HUES48 (cell line): Measurements from ENCODE around the gene PSORS1C1.

Source experiments
- H3K27ac ChIP-seq: one replicate; pipeline ENCODE4 v1.7.0; 2013; ENCODE audit warnings: low read depth, low read length, inconsistent platforms
- H3K27me3 ChIP-seq: 2 replicates; pipeline ENCODE4 v1.6.1; 2013; ENCODE audit warnings: mild to moderate bottlenecking, low read length; ENCODE audit not compliant: control insufficient read depth, insufficient read depth
- H3K36me3 ChIP-seq: 2 replicates; pipeline ENCODE4 v1.6.1; 2013; ENCODE audit warnings: low read length; ENCODE audit not compliant: control insufficient read depth, insufficient read depth
- H3K4me1 ChIP-seq: 2 replicates; pipeline ENCODE4 v1.6.1; 2013; ENCODE audit warnings: mild to moderate bottlenecking, low read length; ENCODE audit not compliant: control insufficient read depth, insufficient read depth
- H3K4me3 ChIP-seq: 2 replicates; pipeline ENCODE4 v1.5.1; 2013; ENCODE audit warnings: mild to moderate bottlenecking, low read depth, low read length
- H3K9ac ChIP-seq: 2 replicates; pipeline ENCODE4 v1.6.1; 2013; ENCODE audit warnings: mild to moderate bottlenecking, low read depth, low read length, moderate library complexity
- H3K9me3 ChIP-seq: 2 replicates; pipeline ENCODE4 v1.6.1; 2013; ENCODE audit warnings: low read length; ENCODE audit not compliant: control insufficient read depth, insufficient read depth

The PSORS1C1 gene

DNA sequence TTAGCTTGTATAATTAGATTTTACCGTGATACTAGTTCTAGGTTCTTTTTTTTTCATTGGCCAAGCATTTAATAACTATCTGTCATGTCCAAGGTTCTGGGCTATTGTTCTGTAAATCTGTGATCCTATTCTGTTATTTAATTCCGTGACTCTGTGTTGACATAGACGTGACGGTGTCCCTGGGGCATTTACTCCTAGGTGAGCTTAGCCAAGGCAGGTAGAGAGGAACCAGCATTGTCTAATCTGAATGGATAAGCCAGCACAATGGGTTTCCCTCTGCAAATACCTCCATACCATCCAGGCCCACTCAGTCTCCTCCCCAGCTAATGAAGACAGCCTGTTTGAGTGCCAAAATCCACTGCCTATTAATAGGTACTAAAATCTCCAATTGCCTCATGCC lies 14.5 kb downstream of the PSORS1C1 start:
- Histone ChIP-seq H3K36me3 (no peaks in the 10 kb centered on the region), H3K27me3 (no peaks in the 10 kb centered on the region), H3K9ac (no peak overlapping the region), H3K4me1 (peaks cover 4% of the 10 kb centered on the region; the same call in 1 of the 2 replicates), H3K4me3 (no peak overlapping the region), H3K27ac (no peak overlapping the region), H3K9me3 (no peaks in the 10 kb centered on the region)

DNA sequence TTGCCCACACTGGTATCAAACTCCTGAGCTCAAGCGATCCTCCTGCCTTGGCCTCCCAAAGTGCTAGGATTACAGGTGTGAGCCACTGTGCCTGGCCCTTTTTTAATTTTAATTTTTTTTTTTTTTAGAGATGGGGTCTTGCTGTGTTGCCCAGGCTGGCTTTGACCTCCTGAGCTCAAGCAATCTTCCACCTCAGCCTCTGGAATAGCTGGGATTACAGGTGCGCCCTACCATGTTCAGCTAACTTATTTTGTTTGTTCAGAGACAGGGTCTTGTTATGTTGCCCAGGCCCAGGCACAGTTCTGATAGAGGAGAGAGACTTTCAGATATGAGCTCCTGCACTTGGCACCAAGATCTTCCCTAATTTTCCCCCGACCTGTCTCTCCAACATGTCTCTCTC lies 16.2 kb downstream of the PSORS1C1 start:
- Histone ChIP-seq H3K36me3 (no peaks in the 10 kb centered on the region), H3K4me1 (no peaks in the 10 kb centered on the region), H3K27ac (no peak overlapping the region), H3K4me3 (no peak overlapping the region), H3K9ac (no peak overlapping the region), H3K9me3 (no peaks in the 10 kb centered on the region), H3K27me3 (no peaks in the 10 kb centered on the region)

DNA sequence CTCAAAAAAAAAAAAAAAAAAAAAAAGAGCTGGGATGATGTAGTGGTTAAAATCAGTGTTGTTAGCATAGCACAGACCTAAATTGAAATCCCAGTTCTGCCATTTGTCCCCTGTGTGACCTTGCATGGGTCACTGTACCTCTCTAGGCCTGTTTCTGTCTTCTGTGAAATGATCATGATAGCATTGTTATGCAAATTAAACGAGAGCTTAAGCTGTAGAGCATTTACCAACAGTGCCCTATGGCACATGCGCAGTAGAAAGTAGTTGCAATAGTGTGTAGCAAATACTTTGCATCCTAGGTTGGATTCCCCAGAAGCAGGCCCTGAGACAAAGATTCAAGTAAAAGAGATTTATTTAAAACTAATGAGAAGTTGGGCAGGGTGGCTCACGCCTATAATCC lies 17.0 kb downstream of the PSORS1C1 start:
- H3K9me3 ChIP-seq, result no peaks in the 10 kb centered on the region
- H3K27me3 ChIP-seq, result no peaks in the 10 kb centered on the region
- H3K27ac ChIP-seq, result no peak overlapping the region
- H3K4me1 ChIP-seq, result no peaks in the 10 kb centered on the region
- no peak overlapping the region for H3K4me3 ChIP-seq
- H3K36me3 ChIP-seq, result no peaks in the 10 kb centered on the region
- no peak overlapping the region for H3K9ac ChIP-seq

DNA sequence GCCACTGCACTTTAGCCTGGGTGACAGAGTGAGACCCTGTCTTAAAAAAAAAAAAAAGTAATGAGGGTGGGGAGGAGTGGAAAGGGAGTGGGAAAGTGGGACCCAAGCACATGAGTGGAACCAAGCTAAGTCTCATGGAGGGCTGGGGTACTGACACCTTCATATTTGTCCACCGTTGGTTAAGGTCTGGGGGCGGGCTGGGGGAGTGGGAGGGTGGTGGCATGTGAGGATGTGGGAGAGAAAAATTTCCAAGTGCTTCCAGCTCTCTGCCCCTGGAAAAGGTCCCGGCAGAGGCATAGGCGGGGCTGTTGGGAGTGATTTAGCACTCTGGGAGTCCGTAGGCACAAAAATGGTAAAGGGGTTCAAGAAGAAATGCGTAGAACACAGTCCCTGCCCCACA lies 18.2 kb downstream of the PSORS1C1 start:
- no peak overlapping the region for H3K4me3 ChIP-seq
- no peak overlapping the region for H3K27ac ChIP-seq
- H3K9me3 ChIP-seq, result no peaks in the 10 kb centered on the region
- H3K9ac ChIP-seq, result no peak overlapping the region
- no peaks in the 10 kb centered on the region for H3K27me3 ChIP-seq
- peaks cover 3% of the 10 kb centered on the region; the same call in 1 of the 2 replicates for H3K4me1 ChIP-seq
- no peaks in the 10 kb centered on the region for H3K36me3 ChIP-seq

DNA sequence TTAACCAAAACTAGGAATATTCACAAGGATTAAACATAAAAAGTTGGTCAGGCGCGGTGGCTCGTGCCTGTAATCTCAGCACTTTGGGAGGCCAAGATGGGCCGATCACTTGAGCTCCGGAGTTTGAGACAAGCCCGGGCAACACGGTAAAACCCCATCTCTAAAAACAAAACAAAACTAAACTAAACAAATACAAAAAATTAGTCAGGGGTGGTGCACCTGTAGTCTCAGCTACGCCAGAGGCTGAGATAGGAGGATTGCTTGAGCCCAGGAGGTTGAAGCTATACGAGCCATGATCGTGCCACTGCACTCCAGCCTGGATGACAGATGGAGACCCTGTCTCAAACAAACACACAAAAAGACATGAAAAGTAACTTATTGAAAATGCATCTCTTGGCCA lies 21.1 kb downstream of the PSORS1C1 start:
- Histone ChIP-seq H3K4me1 (peaks cover 15% of the 10 kb centered on the region; the same call in 1 of the 2 replicates), H3K27me3 (no peaks in the 10 kb centered on the region)

DNA sequence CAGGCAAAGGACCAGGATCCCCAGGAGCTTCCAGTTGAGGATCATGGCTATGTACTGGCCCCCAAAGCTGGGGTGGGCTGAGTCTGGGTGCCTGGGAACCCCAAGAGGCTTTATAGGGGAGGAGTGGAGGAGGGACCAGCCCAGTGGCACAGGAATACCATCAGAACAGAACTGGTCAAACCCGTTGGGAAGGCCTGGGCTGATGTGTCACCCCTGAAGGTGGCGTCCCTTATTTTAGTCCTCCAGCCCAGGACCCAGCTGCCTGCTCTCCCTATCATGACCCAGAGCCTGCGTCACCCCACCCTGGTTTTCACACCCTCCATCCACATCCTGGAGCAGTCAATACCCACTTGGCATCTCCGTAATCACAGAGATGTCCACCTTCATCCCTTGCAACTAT lies 24.4 kb downstream of the PSORS1C1 start, which contains the start of gene PSORS1C2:
Gene PSORS1C2, minus strand, starts transcription at position 85 of the 400 bp plus-strand sequence. Its CDS starts 40 bp downstream, at position 45.
- no peaks in the 10 kb centered on the region for H3K9me3 ChIP-seq
- H3K9ac ChIP-seq, result no peak within 1 kb of the TSS
- peaks cover 19% of the 10 kb centered on the region; the same call in 1 of the 2 replicates for H3K4me1 ChIP-seq
- no peaks in the 10 kb centered on the region for H3K27me3 ChIP-seq
- peaks cover 22% of the 10 kb centered on the region for H3K36me3 ChIP-seq
- H3K27ac ChIP-seq, result peak within 1 kb of the TSS; percentile 16
- H3K4me3 ChIP-seq, result no peak within 1 kb of the TSS

More for the DNA sequence above, 21.1 kb downstream of the PSORS1C1 start:
- H3K9me3 ChIP-seq, result no peaks in the 10 kb centered on the region
- H3K9ac ChIP-seq, result no peak overlapping the region
- H3K36me3 ChIP-seq, result no peaks in the 10 kb centered on the region
- H3K27ac ChIP-seq, result no peak overlapping the region
- H3K4me3 ChIP-seq, result no peak overlapping the region

DNA sequence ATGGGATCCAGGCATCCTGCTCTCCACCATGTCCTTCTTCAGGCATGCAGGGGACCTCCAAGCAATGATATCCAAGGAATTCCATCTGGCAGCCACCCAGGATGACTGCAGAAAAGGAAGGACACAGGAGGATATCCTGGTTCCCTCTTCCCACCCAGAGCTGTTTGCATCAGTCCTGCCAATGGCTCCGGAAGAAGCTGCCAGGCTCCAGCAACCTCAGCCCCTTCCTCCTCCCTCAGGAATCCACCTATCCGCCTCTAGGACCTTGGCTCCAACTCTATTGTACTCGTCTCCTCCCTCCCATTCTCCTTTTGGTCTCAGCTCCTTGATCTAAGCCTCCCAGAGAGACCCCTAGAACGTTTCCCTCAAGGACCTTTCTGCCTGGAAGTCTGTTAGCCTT lies 25.0 kb downstream of the PSORS1C1 start:
- no peaks in the 10 kb centered on the region for H3K27me3 ChIP-seq
- H3K36me3 ChIP-seq, result peaks cover 28% of the 10 kb centered on the region
- H3K9ac ChIP-seq, result no peak overlapping the region
- no peak overlapping the region for H3K4me3 ChIP-seq
- H3K9me3 ChIP-seq, result no peaks in the 10 kb centered on the region
- peak overlapping the region; percentile 16 for H3K27ac ChIP-seq
- H3K4me1 ChIP-seq, result peaks cover 19% of the 10 kb centered on the region; the same call in 1 of the 2 replicates

DNA sequence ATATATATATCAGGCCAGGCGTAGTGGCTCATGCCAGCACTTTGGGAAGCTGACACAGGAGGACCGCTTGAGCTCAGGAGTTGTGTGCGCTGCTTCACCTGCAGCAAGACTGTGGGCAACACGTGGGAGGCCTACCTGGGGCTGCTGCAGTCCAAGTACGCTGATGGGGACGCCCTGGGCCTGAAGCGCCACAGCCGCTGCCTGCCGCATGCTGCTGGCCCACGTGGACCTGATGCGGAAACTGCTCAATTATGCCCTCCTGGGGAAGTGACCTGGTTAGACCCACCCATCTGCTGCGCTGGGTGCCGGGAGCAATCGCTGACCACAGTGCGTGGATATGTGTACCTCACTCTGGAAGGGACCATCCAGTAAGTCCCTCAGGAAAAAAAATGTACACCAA lies 26.0 kb downstream of the PSORS1C1 start:
- no peaks in the 10 kb centered on the region for H3K9me3 ChIP-seq
- peaks cover 38% of the 10 kb centered on the region for H3K36me3 ChIP-seq
- H3K4me3 ChIP-seq, result no peak overlapping the region
- no peaks in the 10 kb centered on the region for H3K27me3 ChIP-seq
- H3K27ac ChIP-seq, result no peak overlapping the region
- no peak overlapping the region for H3K9ac ChIP-seq
- peaks cover 19% of the 10 kb centered on the region; the same call in 1 of the 2 replicates for H3K4me1 ChIP-seq

DNA sequence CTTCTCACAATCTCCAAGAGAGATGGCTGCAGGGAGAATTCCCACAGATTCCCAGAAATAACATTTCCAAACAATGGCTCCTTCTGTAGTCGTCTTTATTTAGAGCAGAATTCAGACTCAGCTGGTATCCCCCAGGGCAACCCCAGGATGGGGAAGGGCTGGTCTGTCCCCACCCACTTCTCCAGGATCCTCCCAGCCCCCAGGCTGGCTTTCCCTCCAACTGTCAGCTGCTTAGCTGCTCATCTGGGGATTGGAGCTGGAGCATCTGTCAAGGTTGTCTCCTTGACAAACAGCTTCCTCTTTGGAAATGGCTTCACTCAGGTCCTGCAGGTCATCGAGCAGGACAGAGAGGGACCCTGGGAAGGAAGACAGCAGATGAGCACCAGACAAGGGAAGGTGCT lies 27.8 kb downstream of the PSORS1C1 start:
- Histone ChIP-seq H3K4me1 (peaks cover 19% of the 10 kb centered on the region; the same call in 1 of the 2 replicates), H3K27ac (peak overlapping the region; percentile 26), H3K27me3 (no peaks in the 10 kb centered on the region), H3K4me3 (no peak overlapping the region), H3K9ac (no peak overlapping the region), H3K36me3 (peaks cover 48% of the 10 kb centered on the region), H3K9me3 (no peaks in the 10 kb centered on the region)

DNA sequence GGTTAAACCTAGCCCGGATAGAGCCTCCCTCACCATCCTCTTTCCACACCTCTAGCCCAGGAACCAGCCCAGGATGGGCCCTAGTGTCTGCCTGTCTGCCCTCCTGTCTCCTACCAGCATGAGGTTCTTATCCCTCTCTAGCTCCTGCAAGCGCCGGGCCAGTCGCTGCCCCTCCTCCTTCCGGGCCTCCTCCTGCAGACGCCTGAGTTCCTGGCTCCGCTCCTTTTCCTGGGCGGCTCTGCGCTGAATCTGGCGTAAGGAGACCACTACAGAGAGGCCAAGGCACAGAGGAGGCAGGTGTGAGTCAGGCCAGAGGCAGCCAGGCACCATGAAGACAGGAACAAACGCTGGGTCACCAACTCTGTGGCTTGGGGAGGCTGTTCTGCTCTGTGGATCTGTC lies 28.5 kb downstream of the PSORS1C1 start:
- H3K4me1 ChIP-seq, result peaks cover 14% of the 10 kb centered on the region; the same call in 1 of the 2 replicates
- peak overlapping the region; percentile 67 for H3K27ac ChIP-seq
- H3K9ac ChIP-seq, result no peak overlapping the region
- H3K27me3 ChIP-seq, result no peaks in the 10 kb centered on the region
- peaks cover 51% of the 10 kb centered on the region for H3K36me3 ChIP-seq
- H3K4me3 ChIP-seq, result no peak overlapping the region
- no peaks in the 10 kb centered on the region for H3K9me3 ChIP-seq

DNA sequence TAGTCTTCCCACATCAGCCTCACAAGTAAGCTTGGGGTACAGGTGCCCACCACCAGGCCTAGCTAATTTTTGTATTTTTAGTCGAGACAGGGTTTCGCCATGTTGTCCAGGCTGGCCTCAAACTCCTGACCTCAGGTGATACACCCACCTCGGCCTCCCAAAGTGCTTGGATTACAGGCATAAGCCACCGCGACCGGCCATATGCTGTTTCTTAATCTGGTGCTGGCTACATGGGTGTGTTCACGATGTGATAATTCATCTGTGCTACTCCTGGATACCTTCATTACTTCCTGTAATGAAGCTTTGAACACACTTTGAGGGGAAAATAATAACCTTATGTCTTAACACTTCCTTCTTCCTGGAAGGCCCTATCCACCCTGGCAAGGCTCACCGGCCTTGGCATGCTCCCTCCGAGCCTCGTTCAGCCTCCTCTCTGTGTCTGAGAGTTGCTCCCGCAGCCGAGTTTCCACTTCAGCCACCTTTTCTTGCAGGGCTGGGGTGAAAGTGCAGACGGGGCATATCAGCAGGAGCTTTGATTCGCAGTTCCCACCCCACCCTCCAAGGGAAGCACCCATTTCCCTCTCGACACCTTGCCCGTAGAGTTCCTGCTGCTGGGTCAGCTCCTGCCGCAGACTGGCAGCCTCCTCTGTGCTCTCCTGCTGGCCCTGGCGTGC lies 29.8 kb downstream of the PSORS1C1 start:
- H3K9me3 ChIP-seq, result no peaks in the 10 kb centered on the region
- no peak overlapping the region for H3K9ac ChIP-seq
- H3K4me3 ChIP-seq, result no peak overlapping the region
- peaks cover 10% of the 10 kb centered on the region; the same call in 1 of the 2 replicates for H3K4me1 ChIP-seq
- H3K27me3 ChIP-seq, result no peaks in the 10 kb centered on the region
- H3K36me3 ChIP-seq, result peaks cover 59% of the 10 kb centered on the region
- no peak overlapping the region for H3K27ac ChIP-seq
